ENCODE data around the gene DRD1.

Gene DRD1

DNA sequence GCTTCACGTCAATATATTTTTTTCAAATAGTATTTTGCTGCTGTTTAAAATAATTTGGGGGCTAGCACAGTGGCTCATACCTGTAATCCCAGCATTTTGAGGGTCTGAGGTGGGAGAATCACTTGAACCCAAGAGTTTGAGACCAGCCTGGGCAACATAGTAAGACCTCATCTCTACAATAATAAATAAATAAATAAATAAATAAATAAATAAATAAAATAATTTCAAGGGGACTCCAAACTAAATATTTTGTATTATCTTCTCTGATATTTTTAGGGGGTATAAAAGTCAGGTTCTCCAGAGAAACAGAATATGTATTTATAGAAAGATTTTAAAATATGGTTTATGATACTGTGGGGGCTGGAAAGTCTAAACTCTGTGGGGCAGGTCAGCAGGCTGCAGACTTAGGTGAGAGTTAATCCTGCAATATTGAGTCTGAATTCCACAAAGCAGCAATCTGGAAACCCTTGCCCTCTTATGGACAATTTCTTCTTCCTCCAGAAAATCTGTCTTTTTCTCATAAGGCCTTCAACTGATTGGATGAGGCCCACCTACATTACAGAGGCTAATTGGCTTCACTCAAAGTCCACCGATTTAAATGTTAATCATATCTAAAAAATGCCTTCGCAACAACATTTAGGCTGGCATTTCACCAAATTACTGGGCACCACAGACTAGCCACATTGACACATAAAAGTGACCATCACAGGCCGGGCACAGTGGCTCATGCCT is 53.5 kb downstream of the DRD1 start:
- Mint-ChIP-seq H3K4me3 (no peak overlapping the region), H3K27ac (no peak overlapping the region), H3K36me3 (no peaks in the 10 kb centered on the region), H3K4me1 (no peaks in the 10 kb centered on the region), H3K27me3 (peaks cover 3% of the 10 kb centered on the region), H3K9me3 (no peaks in the 10 kb centered on the region)
- DNase-seq (ENCODE audit: low spot score in 2 of 2) (no peak), ATAC-seq (ENCODE audit: low read depth) (no peak)
